Panc1 (cell line): ENCODE data around the gene CD46. TPM values are rescaled to one million over a fixed set of nuclear protein-coding genes. Genes with fewer than 3 reads are reported as not detected.

Experiments
- ATAC-seq: fragments of 200-7000 bp; cut with Tn5 transposase; 2 replicates; pipeline ENCODE4 v1.9.1; 2020; ENCODE audit warnings: mild to moderate bottlenecking, moderate library complexity
- BruUV-seq: library from RNA; stranded (reverse); fragments of 400-500 nt; replicated peaks from 2 replicates; lab custom pipeline; 2021; lab: Mats Ljungman, UMichigan
- CTCF ChIA-PET: fragments of 300-600 bp; sonication (Branson Sonifier 250); formaldehyde crosslinking; loops from one replicate; lab custom pipeline; 2022; ENCODE audit warnings: antibody characterized with exemption; lab: Charles Lee
- POLR2A ChIA-PET: fragments of 300-600 bp; sonication (Branson Sonifier 250); formaldehyde crosslinking; loops from one replicate; lab custom pipeline; 2022; ENCODE audit warnings: antibody characterized with exemption; lab: Charles Lee
- DNase-seq: peaks from one replicate; pipeline ENCODE4 v3.0.0-alpha.2; 2010; ENCODE audit warnings: low read depth, low spot score
- H3K27ac ChIP-seq: 2 replicates; pipeline ENCODE4 v1.5.1; 2011; ENCODE audit warnings: mild to moderate bottlenecking, low read length, inconsistent platforms
- H3K27me3 ChIP-seq: fragments of 200-500 bp; sonication (Bioruptor generic); 2 replicates; pipeline ENCODE4 v1.6.0; 2014; ENCODE audit warnings: low read length, inconsistent platforms; ENCODE audit not compliant: control insufficient read depth, insufficient read depth
- H3K36me3 ChIP-seq: fragments of 200-500 bp; sonication (Bioruptor generic); 2 replicates; pipeline ENCODE4 v1.5.1; 2014; ENCODE audit warnings: inconsistent platforms, mild to moderate bottlenecking, low read length, moderate library complexity; ENCODE audit not compliant: control insufficient read depth, insufficient read depth
- H3K4me1 ChIP-seq: 2 replicates; pipeline ENCODE4 v1.5.1; 2011; ENCODE audit warnings: inconsistent platforms, mild to moderate bottlenecking, low read length, moderate library complexity; ENCODE audit not compliant: control insufficient read depth, insufficient read depth
- H3K4me3 ChIP-seq, 2 experiments: 2 replicates each; pipeline ENCODE4 v1.5.1; 2011 to 2012; ENCODE audit warnings: low read depth in 2 of 2, low read length in 2 of 2, mild to moderate bottlenecking in 2 of 2, inconsistent platforms in 1 of 2, moderate library complexity in 1 of 2
- H3K9me3 ChIP-seq: fragments of 200-500 bp; sonication (Bioruptor generic); 2 replicates; pipeline ENCODE4 v1.5.1; 2014; ENCODE audit warnings: low read depth, mild to moderate bottlenecking, inconsistent platforms, low read length, moderate library complexity; ENCODE audit not compliant: control insufficient read depth, insufficient read depth
- CTCF ChIP-seq: fragments of 450-650 bp; IDR thresholded peaks from 2 replicates; pipeline ENCODE4 v1.5.1; 2017; ENCODE audit warnings: mild to moderate bottlenecking
- POLR2AphosphoS5 ChIP-seq: IDR thresholded peaks from 2 replicates; pipeline ENCODE4 v1.6.1; 2012; ENCODE audit warnings: mild to moderate bottlenecking, low read depth, low read length, moderate library complexity
- REST ChIP-seq, 2 experiments: IDR thresholded peaks; 2 replicates each; pipeline ENCODE4 v1.6.1; 2011 to 2012; ENCODE audit warnings: low read depth in 2 of 2, control low read depth in 1 of 2, low read length in 1 of 2, mild to moderate bottlenecking in 1 of 2, moderate library complexity in 1 of 2; ENCODE audit not compliant: insufficient read depth in 1 of 2
- SIN3A ChIP-seq: IDR thresholded peaks from 2 replicates; pipeline ENCODE4 v1.6.1; 2012; ENCODE audit warnings: low read depth, mild to moderate bottlenecking, low read length, moderate library complexity, borderline replicate concordance; ENCODE audit not compliant: insufficient read depth
- TCF7L2 ChIP-seq: IDR thresholded peaks from 2 replicates; pipeline ENCODE4 v1.6.1; 2011; ENCODE audit warnings: mild to moderate bottlenecking, low read depth, low read length, inconsistent platforms
- in situ Hi-C: cut with HindIII; loops from 2 replicates; pipeline ENCODE4 v1.10.0; 2016; ENCODE audit warnings: low sequenced_read_pairs, low pct_unique_long_range_greater_than_20kb
- intact Hi-C: fragments of 100-400 bp; cut with micrococcal nuclease; formaldehyde crosslinking; loops from one replicate; pipeline ENCODE4 v1.10.0; 2022; ENCODE audit not compliant: unreplicated experiment
- total RNA-seq: library from RNA; stranded (reverse); gene quantifications from one replicate; pipeline ENCODE4 v1.2.1, GENCODE V29; 2021; ENCODE audit not compliant: unreplicated experiment

Gene CD46
- total RNA-seq, 1 experiment from 2014 or later, result 128 TPM

GRCh38 chr1:207789792-207790787 lies 38.2 kb downstream of the CD46 start:
- BruUV-seq, result no TSS peak
- Histone ChIP-seq H3K36me3 (peaks cover 6% of the 10 kb centered on the region), H3K27me3 (no peaks in the 10 kb centered on the region), H3K4me3 (no peak overlapping the region), H3K9me3 (no peaks in the 10 kb centered on the region), H3K27ac (no peak overlapping the region), H3K4me1 (no peaks in the 10 kb centered on the region)
- DNase-seq (no peak), ATAC-seq (no peak)
- POLR2A ChIA-PET, result interaction anchor here (0.6 kb wide), 1 partner anchor 38 kb away, joined by 6 read pairs; no protein-coding TSS in a partner anchor
- in situ Hi-C loops, result no loop called here
- intact Hi-C loops, result loop anchor here (10.0 kb wide), 1 partner anchor 85 kb away; no protein-coding TSS in a partner anchor
- TF ChIP-seq CTCF, result no peak
- TF ChIP-seq REST (IDR thresholded peaks at IDR 0.05; ENCODE audit: insufficient read depth in 1 of 2, low read depth in 2 of 2, low read length in 1 of 2), result no peak
- no peak for TF ChIP-seq SIN3A
- TF ChIP-seq POLR2AphosphoS5, result no peak
- no peak for TF ChIP-seq TCF7L2
- CTCF ChIA-PET, result no interaction called here

DNA sequence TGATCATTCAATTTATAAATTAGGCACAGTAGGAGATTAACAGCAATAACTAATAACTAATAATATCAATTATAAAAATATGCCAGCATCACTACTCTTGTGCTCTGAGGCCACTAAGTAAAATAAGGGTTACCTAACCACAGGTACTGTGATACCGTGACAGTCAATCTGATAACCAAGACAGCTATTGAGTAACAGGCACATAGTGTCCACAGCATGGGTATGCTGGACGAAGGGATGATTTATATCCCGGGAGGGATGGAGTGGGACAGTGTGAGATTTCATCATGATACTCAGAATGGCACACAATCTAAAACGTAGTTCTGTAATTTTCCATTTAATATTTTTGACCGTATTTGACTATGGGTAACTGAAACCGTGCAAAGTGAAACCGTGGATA lies 39.4 kb downstream of the CD46 start:
- DNase-seq (no peak), ATAC-seq (no peak)
- no peaks in the 10 kb centered on the region for H3K4me1 ChIP-seq
- no peaks in the 10 kb centered on the region for H3K9me3 ChIP-seq
- intact Hi-C loops (loop anchor here (10.0 kb wide), 1 partner anchor 86 kb away; no protein-coding TSS in a partner anchor), in situ Hi-C loops (no loop called here)
- no TSS peak for BruUV-seq
- peaks cover 6% of the 10 kb centered on the region for H3K36me3 ChIP-seq
- no peaks in the 10 kb centered on the region for H3K27me3 ChIP-seq
- H3K27ac ChIP-seq, result no peak overlapping the region
- H3K4me3 ChIP-seq, result no peak overlapping the region
- CTCF ChIA-PET, result no interaction called here
- TF ChIP-seq CTCF (no peak), TCF7L2 (no peak), POLR2AphosphoS5 (no peak), REST (IDR thresholded peaks at IDR 0.05; ENCODE audit: insufficient read depth in 1 of 2, low read depth in 2 of 2, low read length in 1 of 2) (no peak), SIN3A (no peak)
- POLR2A ChIA-PET, result no interaction called here
